ENCODE measurements around the gene PEAK1. TPM values are rescaled to one million over a fixed set of nuclear protein-coding genes. Genes with fewer than 3 reads are reported as not detected.

Gene PEAK1
- total RNA-seq, 2 experiments from 2014 or later = 9.2 to 11.0 TPM

DNA sequence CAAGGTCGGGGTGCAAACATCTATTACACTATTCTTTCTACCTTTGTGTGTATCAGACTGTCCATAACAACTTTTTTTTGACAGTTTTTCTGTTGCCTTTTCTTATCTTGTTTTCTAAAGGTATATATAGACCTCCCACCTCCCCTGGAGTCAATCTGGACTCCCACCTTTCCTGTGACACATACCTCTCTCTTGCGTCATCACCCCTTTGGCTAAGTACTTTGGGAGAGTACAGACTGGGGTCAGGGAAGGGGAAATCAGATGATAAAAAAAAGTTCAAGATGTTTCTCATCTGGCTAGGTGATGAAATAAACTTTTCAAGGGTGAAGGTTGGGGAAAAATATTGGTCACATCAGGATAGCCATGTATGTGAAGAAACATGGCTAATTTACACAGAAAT, 366.2 kb downstream of the PEAK1 start:
- no peak for ATAC-seq (ENCODE audit: poor library complexity)
- no peak overlapping the region for H3K4me3 ChIP-seq (ENCODE audit: low read length)
- CTCF ChIA-PET = no interaction called here
- DNase-seq = no peak
- intact Hi-C loops (cut with DNase I, micrococcal nuclease) = no loop called here
- H3K4me1 ChIP-seq (ENCODE audit: insufficient read depth, low read length) = no peaks in the 10 kb centered on the region
- peaks cover 5% of the 10 kb centered on the region for H3K36me3 ChIP-seq (ENCODE audit: insufficient read depth, low read length)
- POLR2A ChIA-PET = no interaction called here
- no peak for TF ChIP-seq CTCF (IDR thresholded peaks at IDR 0.05)
- H3K4me1 Mint-ChIP-seq (ENCODE audit: low read depth) = peaks cover 5% of the 10 kb centered on the region
- H3K36me3 Mint-ChIP-seq (ENCODE audit: low read depth) = peaks cover 23% of the 10 kb centered on the region
- H3K27me3 Mint-ChIP-seq = no peaks in the 10 kb centered on the region
- no peaks in the 10 kb centered on the region for H3K9me3 ChIP-seq (ENCODE audit: control insufficient read depth in 1 of 2, insufficient read depth in 1 of 2, low read length in 2 of 2)
- no peak overlapping the region for H3K27ac Mint-ChIP-seq
- H3K27ac ChIP-seq (ENCODE audit: low read depth in 1 of 2, low read length in 2 of 2) = no peak overlapping the region
- no peak overlapping the region for H3K4me3 Mint-ChIP-seq
- H3K9me3 Mint-ChIP-seq = no peaks in the 10 kb centered on the region
- no peaks in the 10 kb centered on the region for H3K27me3 ChIP-seq (ENCODE audit: control insufficient read depth in 1 of 2, insufficient read depth in 2 of 2, low read length in 2 of 2)

DNA sequence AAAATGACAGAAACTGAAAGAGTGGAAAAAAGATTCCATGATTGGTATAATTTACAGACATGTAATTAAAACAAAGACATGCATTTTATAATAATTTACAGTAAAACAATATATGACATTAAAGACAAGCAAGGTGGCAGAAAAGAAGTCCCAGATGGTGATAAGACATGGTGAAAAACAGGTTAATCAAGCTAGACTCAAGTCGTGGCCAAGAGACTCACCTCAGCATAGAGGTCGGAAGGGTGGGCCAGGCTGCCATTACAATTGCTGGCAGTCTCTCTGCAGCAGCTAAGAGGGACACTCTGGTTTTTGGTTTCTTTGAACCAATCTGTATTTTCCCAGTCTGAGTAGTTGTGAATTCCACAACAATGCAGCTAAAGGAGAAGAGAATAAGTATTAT, 367.3 kb downstream of the PEAK1 start:
- ChIA-PET POLR2A (no interaction called here), CTCF (interaction anchor here (1.9 kb wide), 1 partner anchor 18 kb away, joined by 6 read pairs; no protein-coding TSS in a partner anchor)
- no peak for TF ChIP-seq CTCF (IDR thresholded peaks at IDR 0.05)
- Histone ChIP-seq H3K4me3 (ENCODE audit: low read length) (no peak overlapping the region), H3K36me3 (ENCODE audit: insufficient read depth, low read length) (peaks cover 5% of the 10 kb centered on the region), H3K4me1 (ENCODE audit: insufficient read depth, low read length) (no peaks in the 10 kb centered on the region), H3K27ac (ENCODE audit: low read depth in 1 of 2, low read length in 2 of 2) (no peak overlapping the region), H3K9me3 (ENCODE audit: control insufficient read depth in 1 of 2, insufficient read depth in 1 of 2, low read length in 2 of 2) (no peaks in the 10 kb centered on the region), H3K27me3 (ENCODE audit: control insufficient read depth in 1 of 2, insufficient read depth in 2 of 2, low read length in 2 of 2) (no peaks in the 10 kb centered on the region)
- intact Hi-C loops (cut with DNase I, micrococcal nuclease) = no loop called here
- Mint-ChIP-seq H3K27ac (no peak overlapping the region), H3K9me3 (no peaks in the 10 kb centered on the region), H3K27me3 (no peaks in the 10 kb centered on the region), H3K4me1 (ENCODE audit: low read depth) (no peaks in the 10 kb centered on the region), H3K4me3 (no peak overlapping the region), H3K36me3 (ENCODE audit: low read depth) (peaks cover 23% of the 10 kb centered on the region)
- ATAC-seq (ENCODE audit: poor library complexity) = no peak
- no peak for DNase-seq

Other genes starting within 250 kb of the PEAK1 start
- gene HMG20A, start 784 bp upstream of the PEAK1 start, total RNA-seq = 10 to 100 TPM; 16.2 to 20.0 TPM
- not detected for gene LINGO1, start 212.8 kb upstream of the PEAK1 start, total RNA-seq

Measured in CD4-positive, alpha-beta T cell (primary cell).